Measurements from ENCODE around the gene CIITA.

DNA sequence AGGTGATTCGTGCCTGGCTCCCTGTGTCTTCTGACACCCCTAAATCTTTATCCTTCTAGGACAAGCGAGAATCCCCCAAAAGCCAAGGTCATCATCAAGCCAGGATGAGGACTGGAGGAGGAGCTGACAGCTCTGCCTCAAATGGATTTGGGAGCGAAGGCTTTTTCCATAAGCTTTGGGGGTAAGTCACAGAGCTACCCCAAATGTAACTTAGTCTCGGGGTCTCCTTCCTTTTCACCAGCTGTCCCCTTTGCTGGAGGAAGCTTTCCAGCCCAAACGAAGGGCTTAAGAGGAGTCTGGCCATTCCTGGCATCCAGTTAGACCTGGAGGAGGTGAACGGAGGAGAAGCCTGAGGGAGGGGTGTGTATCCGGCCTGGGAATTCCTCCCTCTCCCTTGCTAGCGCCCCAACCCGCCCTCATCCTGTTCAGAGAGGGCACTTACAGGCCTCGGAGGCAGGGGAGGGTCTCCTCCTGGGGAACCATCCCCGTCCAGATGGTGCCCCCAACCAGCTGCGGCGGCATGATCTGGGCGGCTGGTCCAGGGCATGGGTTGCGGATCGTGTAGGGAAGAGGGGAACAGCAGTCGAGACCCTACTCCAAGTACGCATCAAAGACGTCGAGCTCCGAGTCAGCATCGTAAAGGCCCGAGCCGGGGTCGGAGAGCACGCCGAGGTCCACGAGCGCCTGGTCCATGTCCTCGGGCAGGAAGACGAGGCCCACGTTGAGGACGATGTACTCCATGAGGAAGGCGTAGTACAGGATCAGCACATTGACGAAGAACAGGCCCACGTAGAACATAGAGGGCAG lies 64.3 kb downstream of the CIITA start:
- TF ChIP-seq, protein P1, sequence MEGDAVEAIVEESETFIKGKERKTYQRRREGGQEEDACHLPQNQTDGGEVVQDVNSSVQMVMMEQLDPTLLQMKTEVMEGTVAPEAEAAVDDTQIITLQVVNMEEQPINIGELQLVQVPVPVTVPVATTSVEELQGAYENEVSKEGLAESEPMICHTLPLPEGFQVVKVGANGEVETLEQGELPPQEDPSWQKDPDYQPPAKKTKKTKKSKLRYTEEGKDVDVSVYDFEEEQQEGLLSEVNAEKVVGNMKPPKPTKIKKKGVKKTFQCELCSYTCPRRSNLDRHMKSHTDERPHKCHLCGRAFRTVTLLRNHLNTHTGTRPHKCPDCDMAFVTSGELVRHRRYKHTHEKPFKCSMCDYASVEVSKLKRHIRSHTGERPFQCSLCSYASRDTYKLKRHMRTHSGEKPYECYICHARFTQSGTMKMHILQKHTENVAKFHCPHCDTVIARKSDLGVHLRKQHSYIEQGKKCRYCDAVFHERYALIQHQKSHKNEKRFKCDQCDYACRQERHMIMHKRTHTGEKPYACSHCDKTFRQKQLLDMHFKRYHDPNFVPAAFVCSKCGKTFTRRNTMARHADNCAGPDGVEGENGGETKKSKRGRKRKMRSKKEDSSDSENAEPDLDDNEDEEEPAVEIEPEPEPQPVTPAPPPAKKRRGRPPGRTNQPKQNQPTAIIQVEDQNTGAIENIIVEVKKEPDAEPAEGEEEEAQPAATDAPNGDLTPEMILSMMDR (IDR thresholded peaks at IDR 0.05; ENCODE audit: insufficient read depth, low read length, poor library complexity, severe bottlenecking): no peak
- no peak for TF ChIP-seq EZH2phosphoT487 (conservative IDR thresholded peaks at IDR 0.05; ENCODE audit: low read length)

Measured in SU-DHL-6 (cell line).